Stimulated activated naive CD4-positive, alpha-beta T cell treated with Interleukin-2 at 50 U/mL for 16 hours (primary cell): Measurements from ENCODE around the gene RASA3.

Source experiments
- DNase-seq: peaks from one replicate; lab custom pipeline; 2025; lab: John Stamatoyannopoulos, UW

Gene RASA3

DNA sequence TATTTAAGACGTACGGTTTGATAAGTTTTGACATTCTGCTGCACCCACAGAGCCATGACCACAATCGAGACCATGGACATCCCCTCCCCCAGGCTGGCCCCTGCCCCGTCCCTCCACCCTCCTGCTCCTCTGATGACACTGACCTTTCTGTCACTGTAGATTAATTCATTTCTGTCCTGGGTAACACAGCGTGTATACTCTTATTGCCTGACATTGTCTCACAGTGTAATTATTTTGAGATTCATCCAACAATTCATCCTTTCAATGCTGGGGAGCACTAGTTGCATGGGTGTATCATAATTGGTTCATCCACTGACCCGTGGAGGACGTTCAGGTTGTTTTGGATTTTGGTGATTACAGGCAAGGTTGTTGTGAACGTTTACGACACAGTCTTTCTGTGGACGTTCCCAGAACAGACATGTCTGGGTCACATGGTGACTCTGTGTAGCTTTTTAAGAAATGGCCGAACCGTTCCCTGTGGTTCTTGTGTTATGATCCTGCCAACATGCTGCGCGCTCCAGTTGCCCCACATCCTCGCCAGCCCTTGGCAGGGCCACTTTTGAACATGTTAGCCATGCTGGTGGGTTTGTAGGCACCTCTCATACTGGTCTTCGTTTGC, 200.5 kb downstream of the RASA3 start:
- DNase-seq = no peak

DNA sequence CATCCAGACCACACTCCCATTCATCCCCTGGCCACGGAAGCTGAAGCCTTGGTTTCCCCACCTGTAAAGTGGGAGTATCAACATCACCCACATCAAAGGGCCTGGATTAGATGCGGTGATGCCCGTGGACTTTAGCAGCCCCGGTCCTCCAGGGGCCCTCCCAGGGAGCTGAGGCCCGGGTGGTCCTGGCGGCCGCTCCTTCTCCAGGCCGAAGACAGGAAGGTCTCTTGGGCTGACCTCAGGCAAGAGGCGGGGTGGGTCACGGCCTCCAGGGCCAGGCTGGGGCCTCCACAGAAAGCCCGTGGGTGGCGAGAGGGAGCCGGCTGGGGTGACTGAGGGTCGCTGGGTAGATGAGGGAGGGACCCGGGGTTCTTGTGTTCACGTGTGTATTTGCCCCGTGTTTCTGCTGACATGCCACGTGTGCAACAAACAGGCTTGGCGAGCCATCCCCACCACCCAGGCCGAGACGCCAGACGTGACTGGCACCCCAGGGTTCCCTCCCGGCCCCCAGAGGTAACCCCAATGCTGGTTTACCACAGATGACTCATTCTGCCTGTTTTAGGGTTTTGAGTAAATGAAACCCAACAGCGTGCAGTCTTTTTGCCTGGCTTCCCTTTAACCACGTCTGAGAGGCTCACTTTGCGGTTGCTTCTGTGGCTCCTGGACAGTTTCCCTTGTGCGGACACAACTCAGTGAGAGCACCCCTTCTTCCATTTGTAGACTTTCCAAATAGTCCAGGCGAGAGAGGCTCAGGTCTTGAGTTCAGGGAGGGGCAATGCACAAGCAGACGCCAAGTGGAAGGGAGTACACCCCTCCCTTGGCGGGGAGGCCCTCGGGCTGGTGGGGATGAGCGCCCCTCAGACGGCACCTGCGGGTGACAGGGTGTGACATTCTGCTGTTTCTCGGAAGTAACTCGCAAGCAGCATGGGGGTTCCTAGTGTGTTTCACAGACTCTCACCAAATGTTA, 201.5 kb downstream of the RASA3 start:
- peak; percentile 58 for DNase-seq

DNA sequence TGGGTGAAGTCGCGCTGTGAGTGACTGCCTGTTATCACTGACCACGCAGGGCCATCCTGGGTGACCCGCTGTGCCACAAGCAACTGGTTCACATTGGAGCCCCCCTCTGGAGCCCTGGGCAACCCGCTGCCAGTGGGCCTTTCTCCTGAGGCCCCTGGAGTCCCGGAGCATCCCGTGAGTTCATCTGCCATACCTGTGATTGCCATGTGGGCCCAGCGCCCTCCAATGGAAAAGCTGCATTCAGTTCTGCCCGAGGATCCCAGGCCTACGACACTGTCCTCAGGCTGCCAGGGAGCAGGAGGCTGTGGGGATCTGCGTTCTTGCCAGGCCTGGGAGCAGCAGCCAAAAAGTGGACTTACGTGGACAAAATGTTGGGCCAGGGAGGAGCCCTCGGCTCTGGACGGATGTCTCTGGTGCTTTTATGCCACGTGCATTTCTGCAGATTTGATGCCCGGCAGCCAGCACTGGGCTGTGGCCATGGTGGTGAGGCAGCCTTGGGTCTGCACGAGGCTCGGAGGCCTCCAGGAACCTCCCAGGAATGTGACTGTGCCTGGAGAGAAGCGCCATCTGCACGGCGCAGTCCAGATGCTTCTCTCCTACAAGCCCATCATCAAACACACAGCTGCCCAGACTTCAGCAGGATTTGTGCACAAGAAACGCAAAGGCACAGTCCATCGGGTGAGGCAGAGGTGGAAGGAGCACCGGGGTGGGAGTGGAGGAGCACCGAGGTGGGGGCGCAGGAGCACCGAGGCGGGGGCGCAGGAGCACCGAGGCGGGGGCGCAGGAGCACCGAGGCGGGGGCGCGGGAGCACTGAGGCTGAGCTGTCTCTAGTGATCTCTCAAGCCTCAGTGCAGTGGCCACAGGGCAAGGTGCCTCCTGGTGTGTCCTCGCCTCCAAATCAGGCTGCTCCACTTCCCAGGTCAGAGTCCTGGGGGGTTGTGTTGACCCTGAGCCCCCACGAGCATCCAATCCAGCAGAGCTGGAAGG, 202.5 kb downstream of the RASA3 start:
- DNase-seq = no peak

DNA sequence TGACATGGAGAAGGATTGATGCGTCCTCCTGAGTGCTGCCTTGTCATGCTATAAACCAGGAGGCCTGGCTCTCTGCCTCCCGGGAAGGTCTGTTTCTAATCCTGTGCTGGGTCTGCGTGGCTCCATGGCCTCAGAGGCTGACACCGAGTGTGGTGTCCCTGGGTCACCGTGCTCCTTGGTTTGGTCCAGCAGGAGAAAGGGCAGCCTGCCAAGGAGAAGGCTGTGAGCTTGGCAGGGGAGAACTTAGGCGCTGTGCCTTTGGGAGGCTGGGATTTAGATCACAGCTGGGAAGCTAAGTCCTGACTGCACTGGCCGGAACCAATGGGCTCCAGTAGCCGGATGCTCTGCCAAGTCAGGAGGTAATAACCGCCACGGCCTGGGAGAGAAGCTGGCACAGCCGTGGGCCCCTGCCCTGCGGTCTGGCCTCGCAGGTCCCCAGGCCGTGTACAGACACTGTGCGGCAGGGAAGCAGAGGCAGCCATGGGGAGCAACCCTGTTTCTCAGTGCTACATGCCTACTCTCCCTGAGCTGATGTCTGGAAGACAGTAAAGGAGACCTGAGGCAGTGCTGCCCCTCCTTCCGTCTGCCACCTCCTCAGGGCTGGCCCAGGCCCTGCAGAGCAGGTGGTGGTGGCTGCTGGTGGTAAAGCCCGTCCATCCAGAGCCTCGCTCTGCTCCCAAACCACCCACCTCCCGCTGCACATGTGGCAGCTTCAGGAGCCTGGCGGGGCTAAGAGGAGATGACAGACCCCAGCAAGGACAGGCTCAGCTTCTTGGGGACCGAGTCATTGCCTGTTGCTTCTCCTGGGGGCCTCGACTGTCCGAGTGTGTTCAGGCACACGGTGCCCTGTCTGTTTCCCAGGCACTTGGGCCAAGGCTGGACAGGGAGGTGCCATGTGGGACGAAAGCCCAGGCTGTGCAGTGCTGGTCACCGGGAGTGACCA, 203.5 kb downstream of the RASA3 start:
- DNase-seq = no peak
